Measurements from ENCODE around the gene LRRC41. TPM values are rescaled to one million over a fixed set of nuclear protein-coding genes. Genes with fewer than 3 reads are reported as not detected.
A peak's percentile ranks its signal among the peaks of the same experiment; 100 is the strongest.

The LRRC41 gene
- total and polyA plus RNA-seq, 2 of the 13 experiments (the other 11 are each of a cell fraction or from before 2014, with no cell fraction given): 48.1 to 53.6 TPM

- TF ChIP-seq, protein P1, sequence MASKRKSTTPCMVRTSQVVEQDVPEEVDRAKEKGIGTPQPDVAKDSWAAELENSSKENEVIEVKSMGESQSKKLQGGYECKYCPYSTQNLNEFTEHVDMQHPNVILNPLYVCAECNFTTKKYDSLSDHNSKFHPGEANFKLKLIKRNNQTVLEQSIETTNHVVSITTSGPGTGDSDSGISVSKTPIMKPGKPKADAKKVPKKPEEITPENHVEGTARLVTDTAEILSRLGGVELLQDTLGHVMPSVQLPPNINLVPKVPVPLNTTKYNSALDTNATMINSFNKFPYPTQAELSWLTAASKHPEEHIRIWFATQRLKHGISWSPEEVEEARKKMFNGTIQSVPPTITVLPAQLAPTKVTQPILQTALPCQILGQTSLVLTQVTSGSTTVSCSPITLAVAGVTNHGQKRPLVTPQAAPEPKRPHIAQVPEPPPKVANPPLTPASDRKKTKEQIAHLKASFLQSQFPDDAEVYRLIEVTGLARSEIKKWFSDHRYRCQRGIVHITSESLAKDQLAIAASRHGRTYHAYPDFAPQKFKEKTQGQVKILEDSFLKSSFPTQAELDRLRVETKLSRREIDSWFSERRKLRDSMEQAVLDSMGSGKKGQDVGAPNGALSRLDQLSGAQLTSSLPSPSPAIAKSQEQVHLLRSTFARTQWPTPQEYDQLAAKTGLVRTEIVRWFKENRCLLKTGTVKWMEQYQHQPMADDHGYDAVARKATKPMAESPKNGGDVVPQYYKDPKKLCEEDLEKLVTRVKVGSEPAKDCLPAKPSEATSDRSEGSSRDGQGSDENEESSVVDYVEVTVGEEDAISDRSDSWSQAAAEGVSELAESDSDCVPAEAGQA (IDR thresholded peaks at IDR 0.05; ENCODE audit: low read depth): no peak
- TF ChIP-seq, protein P1 (CRISPR knock-in tag; IDR thresholded peaks at IDR 0.05; ENCODE audit: borderline replicate concordance): no peak
- no peak for TF ChIP-seq ATAD3A (CRISPR knock-in tag; IDR thresholded peaks at IDR 0.05)
- TF ChIP-seq NONO (IDR thresholded peaks at IDR 0.05): no peak
- TF ChIP-seq NONO (CRISPR knock-in tag; conservative IDR thresholded peaks at IDR 0.05): 0 out of 2 replicates have a peak, but pooled peaks have one; percentile 31
- no peak for TF ChIP-seq NKX3-1 (CRISPR knock-in tag; IDR thresholded peaks at IDR 0.05)
- TF ChIP-seq POGZ (CRISPR knock-in tag; IDR thresholded peaks at IDR 0.05): no peak
- TF ChIP-seq, protein P2, sequence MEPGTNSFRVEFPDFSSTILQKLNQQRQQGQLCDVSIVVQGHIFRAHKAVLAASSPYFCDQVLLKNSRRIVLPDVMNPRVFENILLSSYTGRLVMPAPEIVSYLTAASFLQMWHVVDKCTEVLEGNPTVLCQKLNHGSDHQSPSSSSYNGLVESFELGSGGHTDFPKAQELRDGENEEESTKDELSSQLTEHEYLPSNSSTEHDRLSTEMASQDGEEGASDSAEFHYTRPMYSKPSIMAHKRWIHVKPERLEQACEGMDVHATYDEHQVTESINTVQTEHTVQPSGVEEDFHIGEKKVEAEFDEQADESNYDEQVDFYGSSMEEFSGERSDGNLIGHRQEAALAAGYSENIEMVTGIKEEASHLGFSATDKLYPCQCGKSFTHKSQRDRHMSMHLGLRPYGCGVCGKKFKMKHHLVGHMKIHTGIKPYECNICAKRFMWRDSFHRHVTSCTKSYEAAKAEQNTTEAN (CRISPR knock-in tag; conservative IDR thresholded peaks at IDR 0.05): no peak
- TF ChIP-seq, protein P3, sequence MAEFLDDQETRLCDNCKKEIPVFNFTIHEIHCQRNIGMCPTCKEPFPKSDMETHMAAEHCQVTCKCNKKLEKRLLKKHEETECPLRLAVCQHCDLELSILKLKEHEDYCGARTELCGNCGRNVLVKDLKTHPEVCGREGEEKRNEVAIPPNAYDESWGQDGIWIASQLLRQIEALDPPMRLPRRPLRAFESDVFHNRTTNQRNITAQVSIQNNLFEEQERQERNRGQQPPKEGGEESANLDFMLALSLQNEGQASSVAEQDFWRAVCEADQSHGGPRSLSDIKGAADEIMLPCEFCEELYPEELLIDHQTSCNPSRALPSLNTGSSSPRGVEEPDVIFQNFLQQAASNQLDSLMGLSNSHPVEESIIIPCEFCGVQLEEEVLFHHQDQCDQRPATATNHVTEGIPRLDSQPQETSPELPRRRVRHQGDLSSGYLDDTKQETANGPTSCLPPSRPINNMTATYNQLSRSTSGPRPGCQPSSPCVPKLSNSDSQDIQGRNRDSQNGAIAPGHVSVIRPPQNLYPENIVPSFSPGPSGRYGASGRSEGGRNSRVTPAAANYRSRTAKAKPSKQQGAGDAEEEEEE (CRISPR knock-in tag; IDR thresholded peaks at IDR 0.05; ENCODE audit: borderline replicate concordance): no peak
- TF ChIP-seq HNRNPL (IDR thresholded peaks at IDR 0.05; ENCODE audit: low read depth, low read length): no peak
- no peak for TF ChIP-seq MEIS1 (CRISPR knock-in tag; IDR thresholded peaks at IDR 0.05; ENCODE audit: borderline replicate concordance)
- TF ChIP-seq POLR2A (IDR thresholded peaks at IDR 0.05; ENCODE audit: insufficient read depth in 1 of 2, low read depth in 2 of 2, low read length in 2 of 2): 0 out of 4 replicates have a peak, but pooled peaks of 1 of the 2 experiments have one; percentile 15
- TF ChIP-seq KMT2B (CRISPR knock-in tag; IDR thresholded peaks at IDR 0.05): no peak
Observed at GRCh38 chr1:46281021-46281420, 22.4 kb downstream of the LRRC41 start (continued).
